Measurements from ENCODE around the gene CD300LB.

The CD300LB gene

DNA sequence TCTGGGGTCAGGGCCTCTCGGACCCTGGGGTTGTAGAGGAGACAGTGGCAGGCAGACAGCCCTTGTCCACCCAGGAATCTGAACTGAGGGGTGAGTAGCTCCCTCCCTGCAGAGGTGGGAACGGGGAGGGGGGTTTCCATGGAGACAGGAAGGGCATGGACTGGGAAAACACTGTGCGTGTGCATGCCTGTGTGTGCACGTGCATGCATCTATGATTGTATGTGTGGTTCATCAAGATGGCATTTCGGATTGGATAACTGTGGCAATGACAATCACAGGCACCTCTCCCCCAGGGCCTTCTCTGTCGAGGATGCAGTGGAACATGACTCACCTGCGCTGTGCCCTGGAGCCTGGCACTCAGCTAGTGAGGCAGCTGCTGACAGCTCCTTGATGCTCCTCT lies 20.8 kb upstream of the CD300LB start:
- Histone ChIP-seq H3K27ac (no peak overlapping the region), H3K4me3 (no peak overlapping the region)

GRCh38 chr17:74550602-74551001 lies 19.3 kb upstream of the CD300LB start:
- Histone ChIP-seq H3K4me3 (no peak overlapping the region), H3K27ac (no peak overlapping the region)

DNA sequence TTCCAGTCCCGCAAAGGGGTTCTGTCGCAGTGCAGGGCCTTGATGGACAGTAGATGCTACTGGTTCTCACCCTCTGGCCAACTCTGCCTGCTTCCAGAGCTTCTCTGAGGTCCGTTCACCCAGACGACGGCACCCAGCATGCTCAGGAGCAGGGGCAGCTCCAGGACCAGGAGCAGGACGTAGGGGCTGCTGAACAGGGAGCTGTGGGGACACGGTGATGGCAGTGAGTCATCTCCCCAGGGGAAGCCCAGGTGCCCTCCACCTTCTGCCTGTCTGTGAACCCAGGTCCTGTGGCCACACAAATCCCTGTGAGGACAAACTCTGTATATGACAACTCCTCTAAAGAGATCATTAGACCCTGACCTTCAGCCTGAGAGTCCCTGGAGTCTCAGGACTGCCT lies 18.1 kb upstream of the CD300LB start:
- no peak overlapping the region for H3K4me3 ChIP-seq
- no peak overlapping the region for H3K27ac ChIP-seq

GRCh38 chr17:74547736-74548135 lies 16.5 kb upstream of the CD300LB start:
- H3K4me3 ChIP-seq: no peak overlapping the region
- no peak overlapping the region for H3K27ac ChIP-seq

GRCh38 chr17:74547264-74547663 lies 16.0 kb upstream of the CD300LB start:
- Histone ChIP-seq H3K27ac (no peak overlapping the region), H3K4me3 (no peak overlapping the region)

DNA sequence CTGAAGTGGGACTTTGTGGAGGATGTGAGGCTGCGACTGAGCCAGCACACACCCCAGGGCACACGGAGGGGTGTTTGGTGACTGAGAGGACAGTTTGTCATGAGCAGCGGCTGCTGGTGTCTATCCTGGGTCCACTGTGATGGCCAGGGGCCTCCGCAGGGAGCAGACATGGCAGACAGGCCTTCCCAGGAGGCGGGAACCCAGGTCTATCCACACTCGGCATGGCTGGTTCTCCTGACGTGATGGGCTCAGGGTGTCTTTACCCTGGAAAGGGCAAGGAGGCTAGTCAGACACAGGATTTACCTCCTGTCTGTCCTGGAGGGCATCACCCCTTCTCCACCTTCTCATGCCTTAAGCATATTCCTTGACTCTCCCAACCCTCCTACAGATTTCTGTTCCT lies 15.3 kb upstream of the CD300LB start:
- Histone ChIP-seq H3K27ac (peak overlapping the region in 4 of 21 experiments; percentile 45 to 70 (median 48)), H3K4me3 (no peak overlapping the region)

- peak within 1 kb of the TSS in 13 of 21 experiments; percentile 15 to 70 (median 40) for H3K27ac ChIP-seq
- H3K4me3 ChIP-seq: peak within 1 kb of the TSS in 3 of 7 experiments; percentile 6 to 13 (median 8)
These were observed 14.6 kb upstream of the CD300LB start, which contains the start of gene CD300C for GRCh38 chr17:74545843-74546230. CD300C (minus strand) TSS chr17:74546115; CDS start chr17:74545782, 333 bp downstream.

DNA sequence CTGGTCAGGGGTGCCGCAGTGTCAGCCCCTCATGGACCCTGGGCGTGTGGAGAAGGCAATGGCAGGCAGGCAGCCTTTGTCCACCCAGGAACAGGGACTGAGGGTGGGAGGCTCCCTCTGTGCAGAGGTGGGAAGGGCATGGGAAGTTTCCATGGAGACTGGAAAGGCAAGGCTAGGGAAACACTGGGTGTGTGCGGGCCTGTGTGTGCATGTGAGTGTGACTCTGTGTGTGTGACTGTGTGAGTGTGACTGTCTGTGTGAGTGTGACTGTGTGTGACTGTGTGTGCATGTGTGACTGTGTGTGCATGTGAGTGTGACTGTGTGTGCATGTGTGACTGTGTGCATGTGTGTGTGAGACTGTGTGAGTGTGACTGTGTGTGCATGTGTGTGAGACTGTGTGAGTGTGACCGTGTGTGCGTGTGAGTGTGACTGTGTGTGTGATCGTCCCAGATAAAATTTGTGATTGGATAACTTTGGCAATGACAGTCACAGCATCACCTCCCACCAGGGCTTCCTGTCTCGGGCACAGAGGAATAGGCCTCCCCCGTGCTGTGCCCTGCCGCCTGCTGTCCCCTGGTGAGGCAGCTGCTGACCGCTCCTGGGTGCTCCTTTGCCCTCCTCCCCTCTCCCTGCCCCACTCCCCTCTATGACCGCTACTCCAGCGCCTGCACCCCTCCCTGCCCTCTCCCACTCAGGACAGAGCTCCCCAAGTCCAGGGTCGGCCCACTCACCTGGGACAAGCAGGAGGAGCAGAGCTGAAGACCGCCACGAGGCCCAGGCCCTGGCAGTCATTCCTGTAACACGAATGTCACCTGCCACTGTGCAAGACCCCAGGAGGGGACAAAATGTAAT lies 13.9 kb upstream of the CD300LB start:
- peak overlapping the region in 13 of 21 experiments; percentile 15 to 70 (median 40) for H3K27ac ChIP-seq
- H3K4me3 ChIP-seq: peak overlapping the region in 3 of 7 experiments; percentile 6 to 13 (median 8)

GRCh38 chr17:74543891-74544760 lies 12.9 kb upstream of the CD300LB start:
- no peak overlapping the region for H3K4me3 ChIP-seq
- H3K27ac ChIP-seq: no peak overlapping the region

DNA sequence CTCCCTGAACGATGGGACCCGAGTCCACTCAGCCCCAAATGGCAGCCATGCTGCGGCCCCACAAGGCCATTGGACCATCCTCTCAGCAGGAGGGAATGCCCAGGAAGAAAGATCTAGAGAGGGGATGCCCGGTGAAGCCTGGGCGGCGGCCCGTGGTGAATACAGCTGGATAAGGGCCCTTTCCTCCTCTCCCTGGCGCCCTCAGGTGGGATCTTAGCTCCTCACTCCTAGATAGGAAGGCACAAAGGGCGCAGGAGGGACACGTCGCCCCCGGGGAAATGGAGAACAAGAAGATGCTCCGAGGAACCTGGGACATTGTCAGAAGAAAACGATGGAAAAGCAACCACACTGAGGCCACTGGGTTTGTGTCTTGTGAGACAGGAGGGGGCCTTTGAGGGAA lies 12.1 kb upstream of the CD300LB start:
- Histone ChIP-seq H3K4me3 (no peak overlapping the region), H3K27ac (no peak overlapping the region)

- H3K4me3 ChIP-seq: no peak overlapping the region
- no peak overlapping the region for H3K27ac ChIP-seq
These were observed 11.6 kb upstream of the CD300LB start for GRCh38 chr17:74542727-74543383.

DNA sequence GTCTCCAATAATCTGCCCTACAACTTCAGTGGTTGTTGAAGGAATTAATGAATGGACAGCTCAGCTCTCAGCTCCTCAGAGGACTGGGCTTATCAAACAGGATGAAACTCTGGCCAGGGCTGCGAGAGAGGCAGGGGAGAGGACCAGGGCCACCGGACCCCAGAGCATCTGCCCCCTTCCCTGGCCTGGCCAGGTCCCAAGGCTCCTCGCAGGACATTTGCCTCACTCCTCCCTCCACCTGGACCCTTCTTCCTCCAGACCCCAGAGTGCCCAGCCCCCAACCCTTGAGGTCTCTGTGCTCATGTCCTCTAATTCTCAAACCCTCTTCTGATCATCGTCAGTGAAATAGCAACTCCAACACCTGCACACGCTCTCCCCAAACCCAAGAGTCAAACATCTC lies 10.9 kb upstream of the CD300LB start:
- no peak overlapping the region for H3K27ac ChIP-seq
- H3K4me3 ChIP-seq: no peak overlapping the region

GRCh38 chr17:74541176-74542111 lies 10.2 kb upstream of the CD300LB start:
- Histone ChIP-seq H3K4me3 (no peak overlapping the region), H3K27ac (no peak overlapping the region)

- H3K4me3 ChIP-seq: no peak overlapping the region
- H3K27ac ChIP-seq: no peak overlapping the region
These were observed 8.1 kb upstream of the CD300LB start for GRCh38 chr17:74539281-74539820.

GRCh38 chr17:74536890-74537289 lies 5.6 kb upstream of the CD300LB start:
- H3K4me3 ChIP-seq: no peak overlapping the region

DNA sequence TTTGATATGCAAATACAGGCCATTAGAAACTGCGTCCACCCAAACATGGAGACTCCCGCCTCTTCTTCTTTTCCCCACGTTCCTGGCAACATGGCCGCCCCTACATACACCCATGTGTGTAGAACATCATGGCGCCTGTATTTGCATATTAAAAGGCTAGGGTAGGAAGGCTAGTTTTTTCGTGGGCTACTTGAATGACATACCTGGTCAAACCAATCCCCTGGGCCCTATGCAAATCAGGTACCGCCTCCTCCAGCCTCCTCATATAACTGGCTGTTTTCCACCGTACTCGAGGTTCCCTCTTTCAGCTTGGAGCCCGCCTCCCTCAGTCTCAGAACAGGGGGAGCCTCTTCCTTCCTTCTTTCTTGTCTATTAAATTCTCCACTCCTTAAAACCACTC lies 840 bp upstream of the CD300LB start:
- no peak overlapping the region for H3K4me3 ChIP-seq
- no peak overlapping the region for H3K27ac ChIP-seq

More at GRCh38 chr17:74536890-74537289, 5.6 kb upstream of the CD300LB start:
- H3K27ac ChIP-seq: no peak overlapping the region

GRCh38 chr17:74530831-74531150 lies 484 bp downstream of the CD300LB start:
- Histone ChIP-seq H3K4me3 (no peak overlapping the region), H3K27ac (no peak overlapping the region)

DNA sequence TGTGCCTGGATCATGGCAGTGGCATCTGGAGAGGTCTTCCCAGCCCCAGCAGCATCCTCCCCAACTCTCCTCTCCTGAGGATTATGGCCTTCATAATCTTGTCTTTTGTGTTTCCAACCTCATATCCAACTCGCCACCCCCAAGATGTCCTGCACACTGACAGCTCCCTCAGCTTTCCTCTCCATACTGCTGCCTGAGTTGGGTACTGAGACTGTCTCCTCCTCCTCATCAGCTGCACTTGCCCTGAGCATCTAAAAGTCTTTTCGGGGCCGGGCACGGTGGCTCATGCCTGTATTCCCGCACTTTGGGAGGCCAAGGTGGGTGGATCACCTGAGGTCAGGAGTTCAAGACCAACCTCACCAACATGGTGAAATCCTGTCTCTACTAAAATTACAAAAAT lies 2.0 kb downstream of the CD300LB start:
- Histone ChIP-seq H3K4me3 (no peak overlapping the region), H3K27ac (no peak overlapping the region)
